Measurements from ENCODE around the gene SERPINB1. TPM values are rescaled to one million over a fixed set of nuclear protein-coding genes. Genes with fewer than 3 reads are reported as not detected.

The SERPINB1 gene
- total RNA-seq, result 16.7 and 22.2 TPM in 2 replicates

GRCh38 chr6:2841264-2842138 lies at the start of gene SERPINB1:
Gene SERPINB1, minus strand, starts transcription at chr6:2841863. Its CDS starts 1,277 bp downstream, at chr6:2840586.

Other genes starting within 250 kb of the SERPINB1 start
- 0.13 and 0.24 TPM in 2 replicates for gene MYLK4, start 90.9 kb downstream of the SERPINB1 start, total RNA-seq
- 41.5 and 46.2 TPM in 2 replicates for gene WRNIP1, start 76.5 kb downstream of the SERPINB1 start, total RNA-seq
- gene SERPINB9, start 61.4 kb upstream of the SERPINB1 start, total RNA-seq, result 14.4 and 16.5 TPM in 2 replicates
- 119 and 137 TPM in 2 replicates for gene SERPINB6, start 129.7 kb upstream of the SERPINB1 start, total RNA-seq
- 22.6 and 27.6 TPM in 2 replicates for gene NQO2, start 158.0 kb upstream of the SERPINB1 start, total RNA-seq
- 13.4 and 14.5 TPM in 2 replicates for gene RIPK1, start 226.6 kb upstream of the SERPINB1 start, total RNA-seq

All from epithelial cell of alveolus of lung (primary cell).